KG1 (cell line): ENCODE data around the gene RNF217.
A peak's percentile ranks its signal among the peaks of the same experiment; 100 is the strongest.

Source experiments
- DNase-seq: peaks from one replicate; lab custom pipeline; 2025; lab: John Stamatoyannopoulos, UW

Gene RNF217

GRCh38 chr6:125099211-125100073 lies 137.2 kb downstream of the RNF217 start:
- DNase-seq = peak; percentile 26

DNA sequence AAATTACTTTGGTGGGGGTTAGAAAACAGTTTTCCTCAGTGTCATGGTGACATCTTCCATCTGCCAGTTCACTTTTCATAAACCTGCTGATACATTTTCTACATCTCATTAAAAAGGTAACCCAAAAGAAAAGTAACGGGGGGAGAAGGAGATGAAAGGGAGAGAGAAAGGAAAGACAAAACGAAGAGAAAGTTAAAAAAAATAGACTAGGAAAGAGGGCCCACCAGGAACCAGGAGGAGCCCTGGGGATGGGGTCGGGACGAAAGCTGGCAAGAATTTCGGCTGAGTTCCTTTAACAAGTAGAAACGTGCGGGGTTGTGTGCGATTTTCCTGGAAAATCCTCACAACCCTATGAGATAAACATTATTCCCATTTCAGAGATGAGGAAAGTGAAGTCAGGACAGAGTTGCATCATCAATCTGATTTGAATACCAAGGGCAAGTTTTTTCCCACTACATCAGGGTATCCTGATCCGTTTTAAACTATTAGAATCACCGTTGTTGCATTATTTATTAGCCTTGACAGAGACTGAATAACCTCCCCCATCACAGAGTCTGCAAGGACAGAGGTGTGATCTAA lies 137.9 kb downstream of the RNF217 start:
- no peak for DNase-seq

DNA sequence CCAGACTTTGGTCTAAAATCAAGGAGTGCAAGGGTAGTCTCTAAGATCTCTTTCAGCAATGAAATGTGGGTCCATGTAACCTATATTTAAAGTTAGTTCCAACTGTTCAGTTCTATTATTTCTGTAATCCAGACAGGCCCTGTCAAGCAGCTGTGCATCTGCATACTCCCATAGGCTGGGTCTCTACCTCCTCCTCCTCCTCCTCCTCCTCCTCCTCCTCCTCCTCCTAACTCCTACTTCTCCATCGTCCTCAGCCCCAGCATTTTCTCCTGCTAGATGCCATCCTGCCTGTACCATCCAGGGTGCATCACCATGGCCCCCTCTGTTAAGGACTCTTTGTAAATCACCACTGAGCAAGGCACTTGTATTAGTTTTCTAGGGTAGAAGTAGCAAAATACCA lies 138.9 kb downstream of the RNF217 start:
- no peak for DNase-seq

- DNase-seq = no peak
Measured at GRCh38 chr6:125101631-125102030, 139.4 kb downstream of the RNF217 start.

DNA sequence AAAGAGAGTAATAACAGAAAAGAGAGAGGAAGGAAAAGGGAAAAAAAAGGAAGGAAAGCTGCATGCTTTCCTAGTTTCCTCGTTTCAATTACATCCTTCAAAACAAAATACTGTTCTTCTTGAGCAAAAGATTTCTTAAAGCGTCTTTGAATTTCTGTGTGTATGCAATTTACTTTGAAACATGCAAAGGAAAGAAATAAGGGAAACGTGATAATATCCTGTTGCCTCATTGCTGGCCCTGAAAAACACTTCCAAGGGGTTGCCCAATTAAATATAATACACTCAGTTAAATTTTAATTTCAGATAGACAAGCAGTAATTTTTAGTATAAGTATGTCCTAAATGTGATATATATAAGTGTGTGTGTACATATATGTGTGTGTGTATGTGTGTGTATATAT lies 140.2 kb downstream of the RNF217 start:
- DNase-seq = no peak

DNA sequence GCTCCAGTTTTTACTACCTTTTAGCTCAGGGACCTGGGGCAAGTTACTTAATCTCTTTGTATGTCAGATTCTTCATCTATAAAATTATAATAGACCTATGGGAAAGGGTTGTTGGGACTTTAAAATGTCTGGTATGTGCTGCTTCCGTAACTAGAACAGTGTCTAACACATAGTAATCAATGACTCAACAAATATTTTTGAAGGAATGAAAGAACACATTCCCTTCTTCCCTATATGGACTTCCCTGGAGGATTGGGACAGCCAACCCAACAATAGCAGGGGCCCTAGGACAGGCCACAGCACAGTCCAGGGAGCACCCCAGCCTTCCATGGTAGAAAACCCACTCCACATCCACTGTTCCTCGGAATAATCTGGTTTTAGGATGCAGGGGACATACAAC lies 140.7 kb downstream of the RNF217 start:
- DNase-seq = no peak

GRCh38 chr6:125104425-125104824 lies 142.2 kb downstream of the RNF217 start:
- DNase-seq = no peak

- DNase-seq = no peak
Measured at GRCh38 chr6:125107048-125107447, 144.8 kb downstream of the RNF217 start.

GRCh38 chr6:125107896-125108295 lies 145.7 kb downstream of the RNF217 start:
- DNase-seq = no peak

- no peak for DNase-seq
Measured at GRCh38 chr6:125110056-125110455, 147.8 kb downstream of the RNF217 start.

GRCh38 chr6:125111219-125111983 lies 149.2 kb downstream of the RNF217 start:
- no peak for DNase-seq

GRCh38 chr6:125112934-125113333 lies 150.7 kb downstream of the RNF217 start:
- DNase-seq = no peak

- DNase-seq = peak; percentile 38
Measured at GRCh38 chr6:125114248-125114858, 152.1 kb downstream of the RNF217 start.

DNA sequence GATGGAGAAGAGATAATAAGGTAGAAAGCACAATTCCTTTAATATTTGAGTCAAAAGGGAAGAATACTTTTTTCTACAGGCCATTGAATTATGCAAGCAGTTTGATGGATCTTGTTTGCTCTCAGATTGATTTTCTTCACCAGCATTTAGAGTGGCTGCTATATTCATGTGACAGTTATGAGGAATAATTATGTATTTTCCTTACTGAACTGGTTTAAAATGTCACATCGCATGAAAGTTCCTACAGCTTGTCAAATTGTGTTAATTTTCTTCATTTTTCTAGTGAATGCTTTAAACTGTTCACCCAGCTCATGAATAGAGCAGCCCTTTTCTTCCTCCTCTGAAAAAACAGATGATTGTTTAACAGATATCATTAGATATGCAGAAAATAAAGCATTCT lies 153.9 kb downstream of the RNF217 start:
- no peak for DNase-seq

- DNase-seq = no peak
Measured at GRCh38 chr6:125116710-125117109, 154.5 kb downstream of the RNF217 start.

- DNase-seq = no peak
Measured at GRCh38 chr6:125117818-125118217, 155.6 kb downstream of the RNF217 start.

DNA sequence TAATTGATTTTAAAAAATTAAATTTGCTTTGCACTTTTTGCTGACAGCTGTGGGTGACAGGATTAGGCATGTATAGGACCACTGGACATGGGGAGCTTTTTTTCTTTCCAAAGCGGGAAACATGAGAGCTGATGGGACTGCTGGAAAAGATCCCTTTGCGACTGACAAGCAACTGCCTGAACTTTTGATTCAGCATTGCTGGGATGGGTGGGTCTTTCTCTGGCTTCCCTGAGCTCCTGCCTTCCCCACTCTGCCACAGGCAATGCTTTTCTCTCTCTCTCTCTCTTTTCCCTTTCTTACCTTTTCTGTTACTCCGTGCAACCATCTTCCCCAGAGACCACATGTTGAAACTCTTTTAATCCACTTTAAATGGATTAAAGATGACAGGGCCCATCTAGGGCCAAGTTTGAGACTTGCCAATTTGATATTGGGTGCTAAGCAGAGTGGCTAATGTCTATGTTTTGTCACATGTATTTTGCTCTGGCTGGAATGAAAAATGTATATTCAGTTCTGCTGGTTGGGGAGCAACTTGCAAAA lies 157.9 kb downstream of the RNF217 start:
- no peak for DNase-seq

GRCh38 chr6:125121894-125122293 lies 159.7 kb downstream of the RNF217 start:
- DNase-seq = no peak

DNA sequence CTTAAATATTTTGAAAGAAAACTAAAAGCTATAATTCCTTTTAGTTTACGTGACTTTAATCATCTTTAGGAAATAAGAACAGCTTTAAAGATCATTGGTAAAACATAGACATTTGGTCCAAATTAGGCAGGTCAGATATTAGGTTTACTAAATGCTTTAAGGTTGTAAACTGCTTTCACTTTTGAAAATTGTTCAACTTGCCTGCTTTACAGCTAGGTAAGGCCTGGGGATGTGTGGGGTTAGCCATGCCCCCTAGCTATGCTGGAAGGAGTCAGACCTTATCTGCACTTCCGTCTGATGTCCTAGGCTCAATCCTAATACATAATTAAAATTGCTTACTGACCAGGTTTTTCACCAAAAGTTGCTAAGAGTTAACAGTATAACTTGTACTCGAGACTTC lies 160.8 kb downstream of the RNF217 start:
- no peak for DNase-seq

DNA sequence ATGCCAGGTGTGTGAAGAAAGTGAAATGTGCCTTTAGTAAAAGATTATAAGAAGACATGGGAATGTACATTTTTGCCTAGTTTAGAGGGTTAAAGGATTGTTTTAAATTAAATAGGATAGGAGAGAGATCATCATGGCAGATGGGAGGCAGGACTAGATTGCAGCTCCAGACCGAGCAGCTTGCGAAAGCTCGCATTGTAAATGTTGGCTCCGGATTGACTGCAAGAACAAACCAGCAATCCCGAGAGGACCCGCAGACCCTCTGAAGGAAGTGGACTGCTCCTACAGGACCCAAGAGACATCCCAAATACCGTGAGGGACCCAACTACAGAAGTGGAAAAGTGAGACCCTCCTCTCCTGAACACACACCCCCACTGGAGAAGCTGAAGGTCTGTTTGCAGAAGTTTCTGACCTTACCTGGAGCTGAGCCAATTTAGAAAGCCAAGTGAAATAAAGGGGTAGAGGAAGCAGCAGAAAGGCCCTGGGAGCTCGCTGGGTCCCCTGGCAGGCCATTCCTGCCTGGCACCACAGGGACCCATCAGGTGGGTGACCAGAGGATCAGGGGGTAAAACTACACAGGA lies 161.3 kb downstream of the RNF217 start:
- no peak for DNase-seq

DNA sequence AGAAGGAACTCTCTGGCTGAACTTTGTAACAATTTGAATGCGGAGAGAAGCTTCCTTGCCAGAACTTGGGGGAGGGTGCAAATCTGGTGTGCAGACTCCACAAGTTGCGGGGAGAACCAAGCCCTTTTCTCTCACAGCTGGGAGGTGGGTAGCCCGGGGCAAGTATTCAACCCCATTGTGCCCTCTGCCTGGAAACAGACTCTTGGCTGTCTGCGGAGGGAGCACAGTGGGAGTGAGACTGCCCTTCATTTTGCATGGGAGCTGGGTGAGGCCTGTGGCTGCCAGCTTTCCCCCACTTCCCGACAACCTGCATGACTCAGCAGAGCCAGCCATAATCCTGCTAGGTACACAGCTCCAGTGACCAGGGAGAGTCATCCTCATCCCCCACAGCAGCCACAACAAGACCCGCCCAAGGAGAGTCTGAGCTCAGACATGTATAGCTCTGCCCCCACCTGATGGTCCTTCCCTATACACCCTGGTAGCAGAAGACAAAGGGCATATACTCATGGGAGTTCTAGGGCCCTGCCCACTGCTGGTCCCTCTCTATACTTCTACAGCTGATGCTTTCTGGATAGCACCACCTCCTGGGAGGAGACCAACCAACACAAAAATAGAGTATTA lies 161.9 kb downstream of the RNF217 start:
- DNase-seq = no peak
